GM18505 (cell line): ENCODE results near the gene RTN4.
"Not testable (repeated sequence)": the region's sequence is repeated elsewhere in the genome, so short reads cannot be mapped to it uniquely, and the experiment has no call there.

Source experiments
- ATAC-seq: cut with Tn5 transposase; IDR thresholded peaks from one replicate; pipeline ENCODE4 v1.9.1; 2021; ENCODE audit not compliant: unreplicated experiment
- POLR2A ChIP-seq: IDR thresholded peaks from 4 replicates; pipeline ENCODE4 v1.6.1; 2011; ENCODE audit warnings: borderline replicate concordance; ENCODE audit not compliant: insufficient read depth, insufficient read length; ENCODE audit errors: extremely low read depth

RTN4 gene

GRCh38 chr2:54995553-54995952 is 54.7 kb downstream of the RTN4 start:
- TF ChIP-seq POLR2A, result no peak
- ATAC-seq, result peak; percentile 60

GRCh38 chr2:54990694-54991093 is 59.6 kb downstream of the RTN4 start:
- not testable (repeated sequence) for ATAC-seq

GRCh38 chr2:54988612-54989011 is 61.6 kb downstream of the RTN4 start:
- no peak for ATAC-seq
- no peak for TF ChIP-seq POLR2A

GRCh38 chr2:54986264-54986663 is 64.0 kb downstream of the RTN4 start:
- TF ChIP-seq POLR2A, result no peak
- ATAC-seq, result no peak

GRCh38 chr2:54984476-54984875 is 65.8 kb downstream of the RTN4 start:
- TF ChIP-seq POLR2A, result no peak
- ATAC-seq, result no peak

- no peak for TF ChIP-seq POLR2A
- ATAC-seq, result no peak
Measured at GRCh38 chr2:54983345-54984220, 66.7 kb downstream of the RTN4 start.

GRCh38 chr2:54981385-54981784 is 68.9 kb downstream of the RTN4 start:
- TF ChIP-seq POLR2A, result no peak
- no peak for ATAC-seq

- TF ChIP-seq POLR2A, result no peak
- ATAC-seq, result no peak
Measured at GRCh38 chr2:54979321-54980044, 70.8 kb downstream of the RTN4 start.

GRCh38 chr2:54977149-54977548 is 73.1 kb downstream of the RTN4 start:
- TF ChIP-seq POLR2A, result no peak
- ATAC-seq, result peak; percentile 64

- no peak for ATAC-seq
- no peak for TF ChIP-seq POLR2A
Measured at GRCh38 chr2:54975598-54976492, 74.4 kb downstream of the RTN4 start.

GRCh38 chr2:54975175-54975574 is 75.1 kb downstream of the RTN4 start:
- no peak for TF ChIP-seq POLR2A
- no peak for ATAC-seq

- TF ChIP-seq POLR2A, result no peak
- no peak for ATAC-seq
Measured at GRCh38 chr2:54969940-54970338, 80.3 kb downstream of the RTN4 start.

- no peak for ATAC-seq
- no peak for TF ChIP-seq POLR2A
Measured at GRCh38 chr2:54969295-54969939, 80.8 kb downstream of the RTN4 start.
